HEK293 (cell line): Measurements from ENCODE around the gene MAGI1.

Experiments used
- CTCF ChIA-PET: fragments of 350-600 bp; formaldehyde crosslinking; extraction: SDS; loops from one replicate; lab custom pipeline; 2021; ENCODE audit warnings: antibody characterized with exemption; lab: Yijun Ruan, JAX
- POLR2A ChIA-PET: fragments of 300-600 bp; formaldehyde crosslinking; extraction: SDS; loops from one replicate; lab custom pipeline; 2020; ENCODE audit warnings: antibody characterized with exemption, inconsistent platforms; lab: Yijun Ruan, JAX
- H3K27ac ChIP-seq: fragments of 200-500 bp; sonication (Bioruptor generic); 2 replicates; pipeline ENCODE4 v1.5.1; 2014; ENCODE audit warnings: low read depth, low read length, control low read depth, inconsistent platforms; ENCODE audit errors: extremely low read depth
- H3K36me3 ChIP-seq, 2 experiments: fragments of 200-500 bp in 1 of 2; sonication (Bioruptor generic) in 1 of 2; 1 replicate in 1 of 2; 2 replicates in 1 of 2; pipeline ENCODE4 v1.5.1; 2014 to 2017; ENCODE audit warnings: inconsistent platforms in 2 of 2, low read length in 2 of 2; ENCODE audit not compliant: control insufficient read depth in 2 of 2, insufficient read depth in 1 of 2
- H3K4me1 ChIP-seq: fragments of 200-500 bp; sonication (Bioruptor generic); 2 replicates; pipeline ENCODE4 v1.5.1; 2014; ENCODE audit warnings: mild to moderate bottlenecking, low read length, inconsistent platforms; ENCODE audit not compliant: control insufficient read depth, insufficient read depth
- H3K4me3 ChIP-seq: 2 replicates; pipeline ENCODE4 v1.5.1; 2011; ENCODE audit warnings: low read depth, mild to moderate bottlenecking, control low read depth, low read length, moderate library complexity
- H3K9me3 ChIP-seq: fragments of 200-500 bp; sonication (Bioruptor generic); 2 replicates; pipeline ENCODE4 v1.5.1; 2014; ENCODE audit warnings: low read depth, low read length, inconsistent platforms; ENCODE audit not compliant: control insufficient read depth, insufficient read depth
- KLF9 ChIP-seq: fragments of 450-650 bp; formaldehyde crosslinking; IDR thresholded peaks from 2 replicates; pipeline ENCODE4 v1.5.1; 2016; ENCODE audit warnings: missing biosample characterization, missing genetic modification characterization, low read depth
- REPIN1 ChIP-seq: fragments of 450-650 bp; formaldehyde crosslinking; IDR thresholded peaks from 2 replicates; pipeline ENCODE4 v1.5.1; 2017; ENCODE audit warnings: missing biosample characterization, missing genetic modification characterization, low read depth
- REST ChIP-seq: fragments of 450-650 bp; formaldehyde crosslinking; IDR thresholded peaks from 2 replicates; pipeline ENCODE4 v1.5.1; 2016; ENCODE audit warnings: missing biosample characterization, missing genetic modification characterization
- SALL2 ChIP-seq: fragments of 450-650 bp; formaldehyde crosslinking; IDR thresholded peaks from 2 replicates; pipeline ENCODE4 v1.5.0; 2017; ENCODE audit warnings: missing biosample characterization, mild to moderate bottlenecking, missing genetic modification characterization, borderline replicate concordance
- ZBTB20 ChIP-seq: fragments of 450-650 bp; formaldehyde crosslinking; IDR thresholded peaks from 2 replicates; pipeline ENCODE4 v1.5.1; 2016; ENCODE audit warnings: missing biosample characterization, missing genetic modification characterization
- ZBTB8A ChIP-seq: fragments of 450-650 bp; formaldehyde crosslinking; IDR thresholded peaks from 2 replicates; pipeline ENCODE4 v1.5.1; 2016; ENCODE audit warnings: missing biosample characterization, missing genetic modification characterization
- ZFP37 ChIP-seq: fragments of 450-650 bp; formaldehyde crosslinking; IDR thresholded peaks from 2 replicates; pipeline ENCODE4 v1.5.1; 2016; ENCODE audit warnings: missing biosample characterization, missing genetic modification characterization
- ZFP41 ChIP-seq: fragments of 450-650 bp; formaldehyde crosslinking; IDR thresholded peaks from 2 replicates; pipeline ENCODE4 v1.5.1; 2016; ENCODE audit warnings: missing biosample characterization, missing genetic modification characterization, borderline replicate concordance
- ZIC2 ChIP-seq: fragments of 450-650 bp; formaldehyde crosslinking; IDR thresholded peaks from 2 replicates; pipeline ENCODE4 v1.5.1; 2016; ENCODE audit warnings: missing biosample characterization, missing genetic modification characterization
- ZNF114 ChIP-seq: fragments of 450-650 bp; formaldehyde crosslinking; IDR thresholded peaks from 2 replicates; pipeline ENCODE4 v1.5.0; 2017; ENCODE audit warnings: missing biosample characterization, missing genetic modification characterization
- ZNF184 ChIP-seq: fragments of 450-650 bp; IDR thresholded peaks from 2 replicates; pipeline ENCODE4 v1.5.1; 2018; ENCODE audit warnings: missing biosample characterization, mild to moderate bottlenecking, missing genetic modification characterization
- ZNF211 ChIP-seq: fragments of 450-650 bp; formaldehyde crosslinking; IDR thresholded peaks from 2 replicates; pipeline ENCODE4 v1.5.1; 2016; ENCODE audit warnings: low read depth, missing biosample characterization, missing genetic modification characterization
- ZNF214 ChIP-seq: fragments of 450-650 bp; formaldehyde crosslinking; IDR thresholded peaks from 2 replicates; pipeline ENCODE4 v1.5.1; 2017; ENCODE audit warnings: missing biosample characterization, mild to moderate bottlenecking, missing genetic modification characterization, borderline replicate concordance
- ZNF23 ChIP-seq: fragments of 450-650 bp; formaldehyde crosslinking; IDR thresholded peaks from 2 replicates; pipeline ENCODE4 v1.5.1; 2016; ENCODE audit warnings: missing biosample characterization, missing genetic modification characterization, borderline replicate concordance
- ZNF24 ChIP-seq: fragments of 450-650 bp; formaldehyde crosslinking; IDR thresholded peaks from 2 replicates; pipeline ENCODE4 v1.5.1; 2016; ENCODE audit warnings: missing biosample characterization, missing genetic modification characterization
- ZNF423 ChIP-seq: fragments of 450-650 bp; formaldehyde crosslinking; IDR thresholded peaks from 2 replicates; pipeline ENCODE4 v1.5.1; 2016; ENCODE audit warnings: missing biosample characterization, missing genetic modification characterization
- ZNF624 ChIP-seq: fragments of 450-650 bp; formaldehyde crosslinking; IDR thresholded peaks from 2 replicates; pipeline ENCODE4 v1.5.1; 2017; ENCODE audit warnings: missing biosample characterization, missing genetic modification characterization
- ZNF629 ChIP-seq: fragments of 450-650 bp; formaldehyde crosslinking; IDR thresholded peaks from 2 replicates; pipeline ENCODE4 v1.5.1; 2017; ENCODE audit warnings: missing biosample characterization, missing genetic modification characterization
- ZNF704 ChIP-seq: fragments of 450-650 bp; formaldehyde crosslinking; IDR thresholded peaks from 2 replicates; pipeline ENCODE4 v1.5.1; 2016; ENCODE audit warnings: missing biosample characterization, missing genetic modification characterization
- ZSCAN16 ChIP-seq: fragments of 450-650 bp; formaldehyde crosslinking; IDR thresholded peaks from 2 replicates; pipeline ENCODE4 v1.5.1; 2016; ENCODE audit warnings: missing biosample characterization, missing genetic modification characterization
- TF ChIP-seq, protein P1 (sequence below): fragments of 450-650 bp; formaldehyde crosslinking; IDR thresholded peaks from 2 replicates; pipeline ENCODE4 v1.5.1; 2017; ENCODE audit warnings: missing biosample characterization, mild to moderate bottlenecking, missing genetic modification characterization, moderate library complexity
- TF ChIP-seq, protein P2 (sequence below): fragments of 450-650 bp; formaldehyde crosslinking; IDR thresholded peaks from 2 replicates; pipeline ENCODE4 v1.5.1; 2016; ENCODE audit warnings: missing biosample characterization, missing genetic modification characterization
- TF ChIP-seq, protein P3 (sequence below): fragments of 450-650 bp; formaldehyde crosslinking; IDR thresholded peaks from 2 replicates; pipeline ENCODE4 v1.5.1; 2016; ENCODE audit warnings: missing biosample characterization, missing genetic modification characterization

MAGI1 gene

GRCh38 chr3:65625305-65625704 is 413.4 kb downstream of the MAGI1 start (continued):
- TF ChIP-seq REST (tag by site-specific recombination) (no peak), KLF9 (tag by site-specific recombination) (no peak), ZNF423 (no peak), ZNF24 (tag by site-specific recombination) (no peak), ZFP37 (tag by site-specific recombination) (no peak), ZSCAN16 (tag by site-specific recombination) (no peak), ZNF214 (tag by site-specific recombination) (no peak), ZNF23 (tag by site-specific recombination) (no peak), ZNF629 (no peak)

- H3K27ac ChIP-seq, result no peak overlapping the region
- no peaks in the 10 kb centered on the region for H3K36me3 ChIP-seq
- POLR2A ChIA-PET, result no interaction called here
- no peak overlapping the region for H3K4me3 ChIP-seq
- H3K9me3 ChIP-seq, result no peaks in the 10 kb centered on the region
- H3K4me1 ChIP-seq, result no peaks in the 10 kb centered on the region
- TF ChIP-seq ZNF624 (tag by site-specific recombination) (no peak), ZIC2 (no peak), ZNF704 (no peak), ZBTB20 (no peak), ZNF114 (tag by site-specific recombination) (no peak), ZFP41 (no peak), ZNF184 (tag by site-specific recombination) (no peak), SALL2 (tag by site-specific recombination) (no peak), ZBTB8A (tag by site-specific recombination) (no peak), REPIN1 (tag by site-specific recombination) (no peak), ZNF211 (tag by site-specific recombination) (no peak), REST (tag by site-specific recombination) (no peak)
- TF ChIP-seq, protein P1, sequence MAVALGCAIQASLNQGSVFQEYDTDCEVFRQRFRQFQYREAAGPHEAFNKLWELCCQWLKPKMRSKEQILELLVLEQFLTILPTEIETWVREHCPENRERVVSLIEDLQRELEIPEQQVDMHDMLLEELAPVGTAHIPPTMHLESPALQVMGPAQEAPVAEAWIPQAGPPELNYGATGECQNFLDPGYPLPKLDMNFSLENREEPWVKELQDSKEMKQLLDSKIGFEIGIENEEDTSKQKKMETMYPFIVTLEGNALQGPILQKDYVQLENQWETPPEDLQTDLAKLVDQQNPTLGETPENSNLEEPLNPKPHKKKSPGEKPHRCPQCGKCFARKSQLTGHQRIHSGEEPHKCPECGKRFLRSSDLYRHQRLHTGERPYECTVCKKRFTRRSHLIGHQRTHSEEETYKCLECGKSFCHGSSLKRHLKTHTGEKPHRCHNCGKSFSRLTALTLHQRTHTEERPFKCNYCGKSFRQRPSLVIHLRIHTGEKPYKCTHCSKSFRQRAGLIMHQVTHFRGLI, result no peak
- TF ChIP-seq, protein P2, sequence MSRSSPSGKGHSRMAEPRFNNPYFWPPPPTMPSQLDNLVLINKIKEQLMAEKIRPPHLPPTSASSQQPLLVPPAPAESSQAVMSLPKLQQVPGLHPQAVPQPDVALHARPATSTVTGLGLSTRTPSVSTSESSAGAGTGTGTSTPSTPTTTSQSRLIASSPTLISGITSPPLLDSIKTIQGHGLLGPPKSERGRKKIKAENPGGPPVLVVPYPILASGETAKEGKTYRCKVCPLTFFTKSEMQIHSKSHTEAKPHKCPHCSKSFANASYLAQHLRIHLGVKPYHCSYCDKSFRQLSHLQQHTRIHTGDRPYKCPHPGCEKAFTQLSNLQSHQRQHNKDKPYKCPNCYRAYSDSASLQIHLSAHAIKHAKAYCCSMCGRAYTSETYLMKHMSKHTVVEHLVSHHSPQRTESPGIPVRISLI (tag by site-specific recombination), result no peak
- TF ChIP-seq, protein P3, sequence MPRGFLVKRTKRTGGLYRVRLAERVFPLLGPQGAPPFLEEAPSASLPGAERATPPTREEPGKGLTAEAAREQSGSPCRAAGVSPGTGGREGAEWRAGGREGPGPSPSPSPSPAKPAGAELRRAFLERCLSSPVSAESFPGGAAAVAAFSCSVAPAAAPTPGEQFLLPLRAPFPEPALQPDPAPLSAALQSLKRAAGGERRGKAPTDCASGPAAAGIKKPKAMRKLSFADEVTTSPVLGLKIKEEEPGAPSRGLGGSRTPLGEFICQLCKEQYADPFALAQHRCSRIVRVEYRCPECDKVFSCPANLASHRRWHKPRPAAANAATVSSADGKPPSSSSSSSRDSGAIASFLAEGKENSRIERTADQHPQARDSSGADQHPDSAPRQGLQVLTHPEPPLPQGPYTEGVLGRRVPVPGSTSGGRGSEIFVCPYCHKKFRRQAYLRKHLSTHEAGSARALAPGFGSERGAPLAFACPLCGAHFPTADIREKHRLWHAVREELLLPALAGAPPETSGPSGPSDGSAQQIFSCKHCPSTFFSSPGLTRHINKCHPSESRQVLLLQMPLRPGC, result no peak
- CTCF ChIA-PET, result interaction anchor here (0.7 kb wide), 1 partner anchor 64 kb away, joined by 3 read pairs; no protein-coding TSS in a partner anchor
Measured at GRCh38 chr3:65623362-65623761, 415.4 kb downstream of the MAGI1 start.
